K562 (cell line): ENCODE data around the gene PHF21B.

ENCODE experiments used
- CBFB ChIP-seq: sonication (generic); formaldehyde crosslinking; IDR thresholded peaks from 2 replicates; pipeline ENCODE4 v1.4.0; 2020; ENCODE audit warnings: mild to moderate bottlenecking, missing genetic modification reagents
- ELK1 ChIP-seq: sonication (generic); formaldehyde crosslinking; IDR thresholded peaks from 2 replicates; pipeline ENCODE4 v1.8.1; 2022; ENCODE audit warnings: missing genetic modification reagents
- HBP1 ChIP-seq: fragments of 450-650 bp; formaldehyde crosslinking; IDR thresholded peaks from 2 replicates; pipeline ENCODE4 v1.4.0; 2022; ENCODE audit warnings: missing genetic modification characterization
- REST ChIP-seq, 2 experiments: fragments of 450-650 bp; formaldehyde crosslinking in 1 of 2; IDR thresholded peaks; 2 replicates each; pipeline versions ENCODE4 v1.4.0 to v1.6.1; 2014 to 2020; ENCODE audit warnings: mild to moderate bottlenecking in 2 of 2, borderline replicate concordance in 1 of 2, low read depth in 1 of 2
- SREBF1 ChIP-seq: fragments of 150-350 bp; IDR thresholded peaks from 2 replicates; pipeline ENCODE4 v1.6.1; 2014; ENCODE audit warnings: antibody characterized with exemption, low read depth, low read length, borderline replicate concordance
- TAF1 ChIP-seq: IDR thresholded peaks from 2 replicates; pipeline ENCODE4 v1.6.1; 2011; ENCODE audit warnings: mild to moderate bottlenecking, low read length, moderate library complexity; ENCODE audit not compliant: insufficient read depth, control insufficient read depth, severe bottlenecking; ENCODE audit errors: extremely low read depth

- TF ChIP-seq TAF1 (no peak), ELK1 (no peak), CBFB (no peak), SREBF1 (no peak), HBP1 (CRISPR knock-in tag) (no peak), REST (IDR thresholded peaks at IDR 0.05; ENCODE audit: borderline replicate concordance) (no peak), REST (CRISPR knock-in tag; IDR thresholded peaks at IDR 0.05; ENCODE audit: low read depth) (no peak)
These were observed 123.9 kb downstream of the PHF21B start for GRCh38 chr22:44885806-44886360.
